ENCODE measurements around the gene PSMA6. TPM values are rescaled to one million over a fixed set of nuclear protein-coding genes. Genes with fewer than 3 reads are reported as not detected.

The PSMA6 gene
- total and polyA plus RNA-seq, 2 of the 13 experiments (the other 11 are each of a cell fraction or from before 2014, with no cell fraction given) = 525 to 1,109 TPM

- TF ChIP-seq ZNF580 (CRISPR knock-in tag; IDR thresholded peaks at IDR 0.05; ENCODE audit: borderline replicate concordance, low read depth) = peak; percentile 60; the same call in 1 of the 2 replicates
- TF ChIP-seq ZBTB4 (CRISPR knock-in tag; IDR thresholded peaks at IDR 0.05; ENCODE audit: borderline replicate concordance) = no peak
- TF ChIP-seq IKZF4 (CRISPR knock-in tag; IDR thresholded peaks at IDR 0.05; ENCODE audit: borderline replicate concordance, low read depth, not compliant biosample characterization) = peak; percentile 62
- no peak for TF ChIP-seq MLLT10 (CRISPR knock-in tag; IDR thresholded peaks at IDR 0.05)
- no peak for TF ChIP-seq SRSF4 (IDR thresholded peaks at IDR 0.05; ENCODE audit: low read depth, low read length, poor library complexity, severe bottlenecking)
- no peak for TF ChIP-seq FOXP4 (CRISPR knock-in tag; IDR thresholded peaks at IDR 0.05)
- TF ChIP-seq ZNF30 (CRISPR knock-in tag; IDR thresholded peaks at IDR 0.05) = no peak
- TF ChIP-seq ZNF678 (CRISPR knock-in tag; IDR thresholded peaks at IDR 0.05) = peak; percentile 84
- no peak for TF ChIP-seq ZNF772 (CRISPR knock-in tag; IDR thresholded peaks at IDR 0.05)
- TF ChIP-seq E2F2 (CRISPR knock-in tag; IDR thresholded peaks at IDR 0.05; ENCODE audit: borderline replicate concordance) = no peak; the same call in 1 of the 2 replicates
- no peak for TF ChIP-seq DNMT3B (CRISPR knock-in tag; conservative IDR thresholded peaks at IDR 0.05)
- no peak for TF ChIP-seq RARG (CRISPR knock-in tag; IDR thresholded peaks at IDR 0.05; ENCODE audit: low read depth)
- no peak; the same call in 1 of the 2 replicates for TF ChIP-seq GPN1 (CRISPR knock-in tag; IDR thresholded peaks at IDR 0.05; ENCODE audit: borderline replicate concordance)
- no peak for TF ChIP-seq NFAT5 (CRISPR knock-in tag; IDR thresholded peaks at IDR 0.05)
- TF ChIP-seq ZNF138 (CRISPR knock-in tag; IDR thresholded peaks at IDR 0.05; ENCODE audit: low read depth) = no peak
- no peak for TF ChIP-seq NFIC (IDR thresholded peaks at IDR 0.05; ENCODE audit: low read length)
- TF ChIP-seq NCOA2 (CRISPR knock-in tag; IDR thresholded peaks at IDR 0.05) = no peak
These were observed 49.7 kb downstream of the PSMA6 start (continued) for GRCh38 chr14:35341751-35342488.
